Testis (tissue), 3 donors: Measurements from ENCODE around the gene CAMTA1. TPM values are rescaled to one million over a fixed set of nuclear protein-coding genes. Genes with fewer than 3 reads are reported as not detected.
"Not testable (repeated sequence)": the region's sequence is repeated elsewhere in the genome, so short reads cannot be mapped to it uniquely, and the experiment has no call there.

Experiments used
- DNase-seq: peaks from one replicate; pipeline ENCODE4 v3.0.0-alpha.2; 2019
- H3K27ac ChIP-seq, 2 donors: fragments of 200-600 bp; sonication (generic); one replicate each; pipeline ENCODE4 v1.5.1; 2019
- H3K27me3 ChIP-seq: fragments of 200-600 bp; sonication (generic); one replicate; pipeline ENCODE4 v1.5.1; 2019
- H3K36me3 ChIP-seq: fragments of 200-600 bp; sonication (generic); one replicate; pipeline ENCODE4 v1.5.1; 2017; ENCODE audit warnings: low read depth; ENCODE audit errors: missing control alignments
- H3K4me1 ChIP-seq: fragments of 200-600 bp; sonication (generic); one replicate; pipeline ENCODE4 v1.5.1; 2019
- H3K4me3 ChIP-seq, 2 donors: fragments of 200-600 bp; sonication (generic); one replicate each; pipeline ENCODE4 v1.5.1; 2017 to 2019
- H3K9me3 ChIP-seq: fragments of 200-600 bp; sonication (generic); one replicate; pipeline ENCODE4 v1.5.1; 2017
- CTCF ChIP-seq, 3 experiments: fragments of 450-650 bp in 2 of 3; fragments of 200-600 bp in 1 of 3; sonication (generic) in 1 of 3; IDR thresholded peaks; one replicate each; pipeline ENCODE4 v1.5.1; 2016 to 2019; ENCODE audit warnings: antibody characterized with exemption in 3 of 3, mild to moderate bottlenecking in 2 of 3, moderate library complexity in 1 of 3
- POLR2A ChIP-seq: fragments of 450-650 bp; IDR thresholded peaks from one replicate; pipeline ENCODE4 v1.6.1; 2017; ENCODE audit warnings: antibody characterized with exemption, mild to moderate bottlenecking, moderate library complexity
- WGBS, 2 donors: methylation state at CpG; one replicate each; pipeline ENCODE4 v1.1.5; 2018; 5-methylcytosine and 5-hydroxymethylcytosine counted together
- intact Hi-C: fragments of 100-400 bp; cut with DNase I; formaldehyde crosslinking; loops from one replicate; pipeline ENCODE4 v1.15.1; 2023; ENCODE audit warnings: low total_unique reads
- polyA plus RNA-seq: library from polyadenylated mRNA; stranded (reverse); fragments of 350-450 nt; fragmentation: Illumina TruSeq; extraction: RNeasy Lipid Tissue Mini Kit (QIAGEN cat#74804); gene quantifications from one replicate; pipeline ENCODE4 v1.2.3, GENCODE V29; 2014; ENCODE audit warnings: low read depth, low replicate concordance; ENCODE audit not compliant: insufficient read depth
- total RNA-seq, 2 donors: library from RNA; depleted of rRNA; stranded (reverse); fragments of >200 nt; gene quantifications; one replicate each; pipeline ENCODE4 v1.2.3, GENCODE V29; 2016

CAMTA1 gene
- total and polyA plus RNA-seq, 3 donors from 2014 or later, result 116 to 158 (median 119) TPM

GRCh38 chr1:7322912-7323311, 537.7 kb downstream of the CAMTA1 start:
- Histone ChIP-seq H3K36me3 (no peaks in the 10 kb centered on the region), H3K9me3 (no peaks in the 10 kb centered on the region), H3K4me1 (no peaks in the 10 kb centered on the region), H3K27ac (no peak overlapping the region), H3K4me3 (no peak overlapping the region), H3K27me3 (no peaks in the 10 kb centered on the region)
- DNase-seq, result no peak
- 87 to 92% methylated on average over 1 of the region's 1 CpG for WGBS, 2 donors
- no peak for TF ChIP-seq CTCF (IDR thresholded peaks at IDR 0.05)
- no peak for TF ChIP-seq POLR2A
- intact Hi-C loops, result no loop called here

GRCh38 chr1:7325254-7325653, 540.0 kb downstream of the CAMTA1 start:
- no peaks in the 10 kb centered on the region for H3K36me3 ChIP-seq

GRCh38 chr1:7326366-7326765, 541.1 kb downstream of the CAMTA1 start:
- TF ChIP-seq CTCF (IDR thresholded peaks at IDR 0.05), result no peak
- TF ChIP-seq POLR2A, result no peak
- no peaks in the 10 kb centered on the region for H3K27me3 ChIP-seq
- H3K4me1 ChIP-seq, result no peaks in the 10 kb centered on the region
- H3K36me3 ChIP-seq, result no peaks in the 10 kb centered on the region
- no peaks in the 10 kb centered on the region for H3K9me3 ChIP-seq
- WGBS, 2 donors, result 64 to 75% methylated on average over 2 of the region's 2 CpGs
- intact Hi-C loops, result no loop called here
- no peak overlapping the region for H3K27ac ChIP-seq
- H3K4me3 ChIP-seq, result no peak overlapping the region
- DNase-seq, result no peak

More at GRCh38 chr1:7325254-7325653, 540.0 kb downstream of the CAMTA1 start:
- TF ChIP-seq CTCF (IDR thresholded peaks at IDR 0.05) (no peak), POLR2A (no peak)
- Histone ChIP-seq H3K4me3 (no peak overlapping the region), H3K27ac (no peak overlapping the region), H3K27me3 (no peaks in the 10 kb centered on the region), H3K9me3 (no peaks in the 10 kb centered on the region), H3K4me1 (no peaks in the 10 kb centered on the region)
- no peak for DNase-seq
- 87 to 90% methylated on average over 3 of the region's 3 CpGs for WGBS, 2 donors
- intact Hi-C loops, result no loop called here

- Histone ChIP-seq H3K36me3 (no peaks in the 10 kb centered on the region), H3K9me3 (no peaks in the 10 kb centered on the region), H3K4me1 (no peaks in the 10 kb centered on the region), H3K27ac (no peak overlapping the region), H3K4me3 (no peak overlapping the region), H3K27me3 (no peaks in the 10 kb centered on the region)
- TF ChIP-seq POLR2A, result no peak
- TF ChIP-seq CTCF (IDR thresholded peaks at IDR 0.05), result no peak
- 84 to 90% methylated on average over 3 of the region's 3 CpGs for WGBS, 2 donors
- no peak for DNase-seq
- intact Hi-C loops, result no loop called here
Measured at GRCh38 chr1:7327849-7328248, 542.6 kb downstream of the CAMTA1 start.

GRCh38 chr1:7329868-7330615, 544.8 kb downstream of the CAMTA1 start:
- 89 to 92% methylated on average over 14 to 15 of the region's 15 CpGs for WGBS, 2 donors
- no peaks in the 10 kb centered on the region for H3K36me3 ChIP-seq
- H3K4me1 ChIP-seq, result no peaks in the 10 kb centered on the region
- no peak overlapping the region for H3K4me3 ChIP-seq
- no peaks in the 10 kb centered on the region for H3K27me3 ChIP-seq
- intact Hi-C loops, result no loop called here
- TF ChIP-seq CTCF (IDR thresholded peaks at IDR 0.05) (no peak), POLR2A (no peak)
- H3K27ac ChIP-seq, result no peak overlapping the region
- H3K9me3 ChIP-seq, result no peaks in the 10 kb centered on the region
- DNase-seq, result no peak

GRCh38 chr1:7330726-7331125, 545.5 kb downstream of the CAMTA1 start:
- DNase-seq, H3K9me3 ChIP-seq, H3K4me3 ChIP-seq, H3K27ac ChIP-seq, intact Hi-C loops, H3K36me3 ChIP-seq, H3K4me1 ChIP-seq, H3K27me3 ChIP-seq: not testable (repeated sequence)
- 95 to 99% methylated on average over 7 of the region's 7 CpGs for WGBS, 2 donors
